GM19035 (cell line): ENCODE data around the gene FBXW9.
"Not testable (repeated sequence)": the region's sequence is repeated elsewhere in the genome, so short reads cannot be mapped to it uniquely, and the experiment has no call there.

Source experiments
- ATAC-seq: cut with Tn5 transposase; IDR thresholded peaks from one replicate; pipeline ENCODE4 v1.9.1; 2021; ENCODE audit not compliant: unreplicated experiment

Gene FBXW9

DNA sequence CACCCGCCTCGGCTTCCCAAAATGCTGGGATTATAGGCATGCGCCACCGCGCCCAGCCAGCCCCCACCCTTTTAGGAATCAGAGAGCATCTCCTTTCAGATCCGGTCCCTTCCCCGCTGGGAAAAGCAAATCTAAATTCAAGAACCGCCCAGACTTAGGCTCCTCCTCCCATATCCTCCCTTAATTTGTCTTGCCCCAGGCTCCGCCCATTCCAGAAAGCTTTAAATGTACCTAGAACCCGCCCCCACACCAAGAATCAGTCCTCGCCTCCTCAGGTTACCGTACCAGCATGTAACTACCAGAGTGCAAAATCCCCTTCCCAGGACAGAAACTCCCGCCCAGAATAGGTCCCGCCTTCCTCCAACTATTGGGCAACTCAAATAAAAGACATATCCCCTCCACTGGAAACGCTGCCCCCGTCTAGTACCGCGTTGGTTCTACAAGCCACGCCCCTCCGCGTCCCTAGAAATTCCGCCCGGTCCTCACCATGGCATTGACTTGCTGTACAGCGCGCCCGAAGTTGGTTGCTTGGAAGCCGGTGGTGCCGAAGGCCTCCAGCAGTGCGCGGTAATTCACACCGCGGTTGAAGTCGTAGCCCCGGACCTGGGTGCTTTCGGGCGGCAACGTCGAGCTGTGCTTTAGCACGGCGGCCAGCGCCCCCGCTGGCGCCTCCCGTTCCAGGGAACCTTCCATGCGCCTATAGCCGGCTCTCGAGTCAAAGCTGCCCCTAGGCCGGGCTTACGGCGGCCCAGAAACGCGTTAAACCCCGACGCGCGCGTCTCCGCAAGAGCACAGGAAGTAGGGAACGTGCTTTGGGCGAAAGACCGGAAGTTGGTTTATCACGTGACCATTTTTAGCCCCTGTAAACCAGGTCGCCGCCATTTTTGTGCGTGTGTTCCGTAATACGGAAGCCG lies 15.1 kb downstream of the FBXW9 start, which contains the start of gene DHPS:
Gene DHPS (minus strand): TSS at position 807 of the 914 bp plus-strand sequence. CDS start 114 bp downstream, at position 693.
- ATAC-seq = peak; percentile 80

GRCh38 chr19:12680034-12680433 lies 16.4 kb downstream of the FBXW9 start:
- no peak for ATAC-seq

DNA sequence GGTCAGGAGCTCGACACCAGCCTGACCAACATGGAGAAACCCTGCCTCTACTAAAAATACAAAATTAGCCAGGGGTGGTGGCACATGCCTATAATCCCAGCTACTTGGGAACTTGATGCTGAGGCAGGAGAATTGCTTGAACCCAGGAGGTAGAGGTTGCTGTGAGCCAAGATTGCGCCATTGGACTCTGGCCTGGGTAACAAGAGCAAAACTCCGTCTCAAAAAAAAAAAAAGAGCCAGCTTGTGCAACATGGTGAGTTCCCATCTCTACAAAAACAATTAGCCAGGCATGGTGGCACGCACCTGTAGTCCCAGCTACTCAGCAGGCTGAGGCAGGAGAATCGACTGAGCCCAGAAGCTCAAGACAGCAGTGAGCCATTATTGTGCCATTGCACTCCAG lies 18.4 kb downstream of the FBXW9 start:
- not testable (repeated sequence) for ATAC-seq

GRCh38 chr19:12676928-12677327 lies 19.5 kb downstream of the FBXW9 start:
- no peak for ATAC-seq

DNA sequence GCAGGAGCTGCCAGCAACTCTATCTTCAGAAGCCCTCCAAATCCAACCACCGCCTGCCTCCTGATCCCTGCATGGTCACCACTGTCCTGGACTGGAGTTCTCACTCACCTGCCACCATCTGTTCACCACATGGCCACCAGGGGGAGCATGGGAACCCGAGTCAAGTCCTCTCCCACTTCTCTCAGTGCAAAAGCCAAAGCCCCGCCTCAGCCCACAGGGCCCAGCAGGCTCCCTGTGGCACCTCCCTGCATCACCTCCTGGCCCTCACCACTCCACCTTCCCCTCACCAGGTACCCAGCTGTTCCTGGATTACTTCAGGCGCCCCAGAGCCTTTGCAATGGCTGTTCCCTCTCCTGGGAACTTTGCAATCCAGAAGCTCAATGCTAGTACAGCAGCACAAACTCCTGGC lies 20.0 kb downstream of the FBXW9 start:
- no peak for ATAC-seq

DNA sequence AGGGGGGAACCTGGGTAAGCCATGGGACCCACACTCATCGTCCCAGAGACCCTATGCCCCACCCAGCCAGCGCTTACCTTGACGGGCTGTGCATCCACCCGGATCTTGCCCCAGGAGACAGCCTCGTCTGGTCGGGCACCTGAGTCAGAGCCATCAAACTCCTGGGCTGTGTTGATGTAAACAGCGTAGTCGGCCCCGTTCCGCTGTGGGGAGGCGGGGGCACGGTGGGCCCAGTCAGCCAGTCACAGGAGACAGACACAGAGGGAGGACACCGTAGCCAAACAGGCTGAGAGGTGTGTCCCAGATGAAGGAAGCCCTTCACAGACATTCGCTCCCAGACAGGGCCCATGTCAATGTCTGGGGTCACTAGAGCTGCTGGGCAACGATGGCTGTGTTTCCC lies 20.5 kb downstream of the FBXW9 start:
- ATAC-seq = no peak

- ATAC-seq = no peak
Observed at GRCh38 chr19:12675399-12675798, 21.0 kb downstream of the FBXW9 start.

DNA sequence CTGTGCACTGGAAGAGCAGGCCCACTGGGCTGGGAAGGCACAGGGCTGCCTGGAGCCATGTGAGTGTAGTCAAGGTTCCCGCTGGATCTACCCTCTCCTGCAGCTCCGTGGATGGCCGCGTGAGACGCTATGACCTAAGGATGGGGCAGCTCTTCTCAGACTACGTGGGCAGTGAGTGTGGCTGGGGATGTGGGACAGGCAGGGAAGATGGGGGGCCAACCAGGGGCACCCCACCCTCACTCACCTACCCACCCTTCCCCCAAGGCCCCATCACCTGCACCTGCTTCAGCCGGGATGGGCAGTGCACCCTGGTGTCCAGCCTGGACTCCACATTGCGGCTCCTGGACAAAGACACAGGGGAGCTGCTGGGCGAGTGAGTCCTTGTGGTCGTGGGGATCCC lies 23.7 kb downstream of the FBXW9 start:
- ATAC-seq = no peak

DNA sequence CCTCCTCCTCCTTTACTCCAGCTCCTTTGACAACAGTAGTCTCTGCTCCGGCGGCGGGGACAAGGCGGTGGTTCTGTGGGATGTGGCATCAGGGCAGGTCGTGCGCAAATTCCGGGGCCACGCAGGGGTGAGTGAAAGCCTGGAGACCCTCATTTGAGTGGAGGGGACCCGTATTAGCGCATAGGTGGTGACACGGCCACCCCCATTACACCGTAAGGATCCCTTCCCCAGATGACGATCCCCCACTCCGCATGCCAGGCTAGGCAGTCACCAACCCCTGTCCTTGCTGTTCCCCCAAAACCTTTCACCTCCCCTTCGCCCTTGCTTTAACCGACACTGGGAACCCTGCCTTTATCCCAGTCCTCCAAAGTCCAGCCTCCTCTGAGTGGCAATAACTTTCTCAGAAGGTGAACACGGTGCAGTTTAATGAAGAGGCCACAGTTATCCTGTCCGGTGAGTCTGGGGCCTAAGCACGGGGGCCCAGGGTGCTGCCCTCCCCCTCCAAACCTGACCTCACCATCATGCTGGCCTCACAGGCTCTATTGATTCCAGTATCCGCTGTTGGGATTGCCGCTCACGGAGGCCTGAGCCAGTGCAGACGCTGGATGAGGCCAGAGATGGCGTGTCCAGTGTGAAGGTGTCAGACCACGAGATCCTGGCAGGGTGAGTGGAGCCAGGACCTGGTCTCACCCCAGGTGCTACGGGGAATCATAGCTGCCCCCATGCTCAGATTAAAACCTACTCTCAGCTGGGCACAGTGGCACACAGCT lies 26.1 kb downstream of the FBXW9 start:
- ATAC-seq = no peak

GRCh38 chr19:12669270-12670158 lies 26.9 kb downstream of the FBXW9 start:
- ATAC-seq = peak; percentile 33

- peak; percentile 6 for ATAC-seq
Observed at GRCh38 chr19:12668932-12669269, 27.5 kb downstream of the FBXW9 start.

DNA sequence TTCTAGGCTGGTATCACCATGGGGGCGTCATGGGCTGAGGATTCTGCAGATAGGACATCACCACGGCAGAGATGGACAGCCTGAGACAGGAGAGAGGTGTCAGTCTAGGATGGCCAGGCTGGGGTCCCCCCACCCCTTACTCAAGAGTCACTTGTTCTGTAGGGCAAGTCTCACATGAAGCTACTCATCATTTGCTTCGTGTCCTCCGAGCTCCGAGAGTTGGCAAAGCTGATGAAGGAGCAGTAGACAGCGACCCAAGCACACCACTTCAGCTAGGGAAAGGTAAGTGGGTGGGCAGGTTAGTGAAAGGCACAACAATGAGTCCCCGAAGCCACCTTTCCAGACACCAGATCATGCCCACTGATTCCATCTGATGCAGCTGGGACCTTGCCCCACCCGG lies 28.1 kb downstream of the FBXW9 start:
- no peak for ATAC-seq

GRCh38 chr19:12667731-12668302 lies 28.6 kb downstream of the FBXW9 start:
- no peak for ATAC-seq

- peak; percentile 45 for ATAC-seq
Observed at GRCh38 chr19:12666265-12667048, 30.0 kb downstream of the FBXW9 start, which contains the start of the genes MAN2B1 and WDR83. MAN2B1 (minus strand) TSS chr19:12666742; CDS start chr19:12666701, 41 bp downstream. WDR83 (plus strand) TSS chr19:12666807; CDS start chr19:12669791, 2,984 bp downstream.

- ATAC-seq = no peak
Observed at GRCh38 chr19:12665671-12666264, 30.7 kb downstream of the FBXW9 start.

DNA sequence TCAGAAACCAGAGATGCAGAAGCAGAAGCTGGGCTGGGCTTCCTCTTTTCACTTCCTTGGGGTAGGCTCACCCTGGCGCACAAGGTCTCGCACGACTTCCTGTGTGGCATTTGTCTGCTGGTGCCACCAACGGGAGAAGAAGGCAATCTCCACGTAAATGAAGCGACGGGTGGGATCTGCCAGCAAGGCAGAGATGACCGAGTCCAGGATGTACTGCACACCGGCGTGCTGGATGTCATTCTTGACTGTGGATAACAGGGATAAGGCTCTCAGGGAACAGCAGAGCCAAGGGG lies 31.2 kb downstream of the FBXW9 start:
- ATAC-seq = no peak

DNA sequence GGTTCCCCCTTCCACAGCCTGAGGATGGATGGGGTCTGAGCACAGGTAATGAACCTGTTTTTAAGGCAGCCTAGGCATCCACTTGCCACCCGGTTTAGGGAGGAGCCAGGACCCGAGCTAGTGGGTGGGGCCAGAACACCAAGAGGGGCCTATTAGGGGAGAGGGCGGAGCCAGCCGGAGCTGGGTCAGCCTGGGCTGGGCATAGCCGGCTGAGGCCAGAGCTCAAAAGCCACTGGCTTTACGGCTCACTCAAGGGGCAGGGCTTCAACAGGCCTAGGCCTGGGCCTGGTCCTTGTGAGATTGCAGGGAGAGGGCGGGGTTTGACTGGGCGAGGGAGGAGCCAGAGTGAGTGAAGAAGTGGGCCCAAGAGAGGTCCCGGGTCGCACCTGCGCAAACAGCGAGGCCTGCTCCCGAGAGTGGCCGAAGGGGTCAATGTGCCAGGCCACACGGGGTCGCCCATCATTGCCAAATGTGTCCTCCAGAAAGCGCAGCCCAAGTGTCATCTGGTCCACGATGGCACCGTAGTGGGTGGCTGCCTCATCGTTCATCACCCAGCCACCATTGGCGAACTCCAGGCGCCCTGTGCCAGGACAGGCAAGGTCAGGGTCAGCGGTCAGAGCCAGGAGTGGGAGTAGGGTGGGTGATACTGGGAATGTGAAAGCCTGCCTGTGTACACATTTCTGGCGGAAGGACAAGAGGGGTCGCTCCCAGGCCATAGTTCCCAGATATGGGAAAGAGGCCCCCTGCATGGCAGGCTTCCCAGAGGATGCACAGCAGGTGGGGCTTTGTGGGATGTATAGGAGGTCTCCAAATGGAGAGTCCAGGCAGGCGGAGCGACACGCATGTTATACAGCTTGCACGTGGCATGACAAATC lies 31.8 kb downstream of the FBXW9 start:
- no peak for ATAC-seq

- ATAC-seq = no peak
Observed at GRCh38 chr19:12660980-12661379, 35.5 kb downstream of the FBXW9 start.

DNA sequence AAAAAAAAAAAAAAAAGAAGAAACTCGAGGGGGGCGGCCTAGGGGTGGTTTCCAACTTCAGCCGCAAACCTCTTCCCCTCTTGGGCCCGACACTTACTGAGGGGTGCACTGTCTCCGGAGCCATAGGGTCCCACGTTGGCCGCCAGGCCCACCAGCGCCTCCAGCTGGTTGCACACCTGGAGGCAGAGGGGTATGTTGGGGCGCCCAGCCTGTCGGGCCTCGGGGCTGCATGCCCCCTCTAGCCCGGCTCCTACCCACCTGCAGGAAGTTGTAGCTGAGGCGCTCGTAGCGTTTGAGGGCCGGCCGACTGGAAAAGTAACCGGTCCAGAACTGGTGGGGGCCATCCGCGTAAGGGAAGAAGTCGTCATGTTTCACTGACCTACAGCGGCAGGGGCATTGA lies 38.5 kb downstream of the FBXW9 start:
- no peak for ATAC-seq
